GM21515 (cell line): ENCODE results near the gene SH3BP2.

Experiments
- ATAC-seq: cut with Tn5 transposase; IDR thresholded peaks from one replicate; pipeline ENCODE4 v1.9.1; 2021; ENCODE audit not compliant: unreplicated experiment

SH3BP2 gene

DNA sequence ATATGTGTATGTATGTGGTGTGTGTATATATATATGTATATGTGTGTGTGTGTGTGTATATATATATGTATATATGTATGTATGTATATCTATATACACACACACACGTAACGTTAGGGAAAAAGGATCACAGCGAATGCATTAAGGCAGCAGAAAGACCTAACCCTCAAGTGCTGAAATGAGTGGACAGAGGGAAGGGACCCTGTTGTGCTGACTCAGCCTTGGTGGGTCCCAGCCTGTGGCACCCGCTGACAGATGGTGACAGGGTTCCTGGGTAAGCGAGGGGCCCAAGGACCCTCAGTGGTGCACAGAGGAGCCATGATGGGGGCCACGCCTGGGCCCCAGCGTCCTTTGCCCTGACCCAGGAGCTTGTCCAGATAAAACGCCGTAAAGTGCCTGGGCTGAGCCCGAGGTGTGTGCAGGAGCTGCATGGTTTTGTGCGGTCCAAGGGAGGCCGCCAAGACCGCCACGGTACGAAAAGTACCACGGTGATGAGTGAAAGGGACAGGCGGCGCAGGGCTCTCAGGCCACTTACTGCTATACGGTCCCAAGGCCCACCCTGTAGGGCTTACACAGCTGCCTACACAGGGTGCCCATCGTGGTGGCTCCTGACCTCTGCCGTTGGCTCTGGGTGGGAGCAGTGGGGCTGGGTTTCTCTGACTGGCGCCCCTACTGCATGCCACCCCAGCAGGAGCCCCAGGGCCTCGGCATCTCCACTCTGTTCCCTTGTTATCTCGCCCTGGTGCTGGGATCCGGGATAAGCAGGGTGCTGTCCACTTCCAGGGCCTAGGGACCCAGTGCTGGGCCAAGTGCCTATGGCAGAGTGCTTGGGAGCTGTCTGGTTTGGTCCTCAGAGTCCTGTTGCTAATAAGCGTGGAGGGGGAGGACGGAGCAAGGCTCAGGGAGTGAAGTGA lies 10.0 kb downstream of the SH3BP2 start:
- ATAC-seq, result no peak

DNA sequence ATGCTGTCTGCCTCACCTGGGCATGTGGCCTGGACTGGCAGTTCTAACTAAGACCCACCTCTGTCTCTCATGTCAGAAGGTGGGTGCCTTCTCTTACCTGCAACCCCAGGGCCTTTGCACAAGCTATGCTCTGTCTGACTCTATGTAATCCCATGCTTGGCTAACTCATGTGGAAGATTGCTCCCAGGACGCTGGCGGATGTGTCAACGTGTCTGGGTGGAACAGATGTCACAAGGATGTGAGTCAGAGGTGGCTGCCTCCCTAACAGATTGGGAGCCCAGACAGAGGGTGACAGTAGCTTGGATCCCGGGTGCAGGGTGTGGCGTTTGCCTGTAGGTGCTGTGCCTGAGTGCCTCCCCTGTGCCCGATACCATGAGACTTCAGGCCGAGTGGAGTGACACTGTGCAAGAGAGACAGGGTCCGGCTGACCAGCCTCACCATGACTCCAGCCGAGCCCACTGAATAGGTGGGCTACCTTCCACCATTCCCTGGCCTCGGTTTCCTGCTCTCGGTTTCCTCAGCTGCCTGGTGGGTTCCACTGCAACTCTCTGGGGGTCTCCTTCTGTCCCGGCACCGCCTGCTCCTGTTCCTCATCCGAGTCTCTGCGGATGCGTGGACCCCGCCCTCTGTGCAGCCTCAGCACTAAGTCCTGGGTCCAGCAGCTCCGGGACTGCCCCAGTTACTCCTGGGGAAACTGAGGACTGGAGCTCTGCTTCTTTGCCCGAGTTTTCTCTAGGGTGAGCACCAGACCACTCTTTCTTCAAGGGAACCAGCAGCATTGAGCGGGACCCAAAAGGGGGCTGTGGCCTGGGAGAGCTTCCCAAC lies 11.0 kb downstream of the SH3BP2 start:
- no peak for ATAC-seq

DNA sequence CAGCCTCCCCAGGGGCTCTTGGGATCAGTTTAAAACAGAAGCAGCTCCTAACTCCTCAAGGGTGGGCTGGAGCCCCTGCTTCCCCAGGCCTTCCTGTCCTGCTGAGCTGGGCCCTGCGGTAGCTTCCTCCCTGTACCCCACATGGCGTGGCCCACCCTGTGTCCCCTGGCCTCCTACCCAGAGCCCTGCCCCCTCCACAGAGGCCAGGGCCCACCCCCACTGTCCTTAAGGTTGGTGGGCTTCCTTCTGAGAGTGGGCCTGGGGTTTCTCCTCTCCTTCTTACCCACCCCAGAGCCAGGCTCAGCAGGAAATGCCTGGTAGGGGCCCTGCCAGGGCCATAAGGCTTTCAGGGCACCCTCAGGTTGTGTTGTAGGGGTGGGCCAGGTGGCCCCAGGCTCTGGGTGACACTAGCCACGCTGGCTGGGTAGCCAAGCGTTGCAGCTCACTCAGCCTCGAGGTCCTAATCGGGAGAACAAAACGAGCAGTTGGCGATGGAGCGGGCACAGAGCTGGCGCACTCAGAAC lies 11.6 kb downstream of the SH3BP2 start:
- ATAC-seq, result no peak

DNA sequence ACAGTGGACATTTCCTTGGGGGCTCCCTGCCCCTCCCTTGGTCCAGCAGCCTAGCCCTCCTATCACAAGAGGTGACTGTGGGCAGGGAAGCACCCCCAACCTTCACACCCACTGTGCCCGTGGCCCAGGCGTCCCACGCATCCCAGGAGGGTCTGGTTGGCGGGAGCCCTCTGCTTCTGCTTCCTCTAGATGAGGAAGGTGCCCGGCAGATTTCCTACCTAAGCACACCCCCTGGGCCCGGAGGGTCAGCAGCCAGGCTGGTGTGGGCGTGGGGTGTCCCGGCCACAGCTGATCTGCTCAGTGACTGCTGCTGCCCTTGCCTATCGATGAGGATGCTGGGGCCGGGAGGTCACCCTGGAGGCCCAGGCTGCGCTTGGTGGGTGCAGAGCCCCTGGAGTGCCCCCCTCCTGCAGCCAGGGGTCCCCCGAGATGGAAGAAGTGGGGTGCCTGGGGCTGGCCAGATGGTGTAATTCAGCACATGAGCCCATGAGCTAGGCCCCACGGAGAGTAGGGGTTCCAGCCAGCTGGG lies 12.2 kb downstream of the SH3BP2 start:
- ATAC-seq, result no peak

DNA sequence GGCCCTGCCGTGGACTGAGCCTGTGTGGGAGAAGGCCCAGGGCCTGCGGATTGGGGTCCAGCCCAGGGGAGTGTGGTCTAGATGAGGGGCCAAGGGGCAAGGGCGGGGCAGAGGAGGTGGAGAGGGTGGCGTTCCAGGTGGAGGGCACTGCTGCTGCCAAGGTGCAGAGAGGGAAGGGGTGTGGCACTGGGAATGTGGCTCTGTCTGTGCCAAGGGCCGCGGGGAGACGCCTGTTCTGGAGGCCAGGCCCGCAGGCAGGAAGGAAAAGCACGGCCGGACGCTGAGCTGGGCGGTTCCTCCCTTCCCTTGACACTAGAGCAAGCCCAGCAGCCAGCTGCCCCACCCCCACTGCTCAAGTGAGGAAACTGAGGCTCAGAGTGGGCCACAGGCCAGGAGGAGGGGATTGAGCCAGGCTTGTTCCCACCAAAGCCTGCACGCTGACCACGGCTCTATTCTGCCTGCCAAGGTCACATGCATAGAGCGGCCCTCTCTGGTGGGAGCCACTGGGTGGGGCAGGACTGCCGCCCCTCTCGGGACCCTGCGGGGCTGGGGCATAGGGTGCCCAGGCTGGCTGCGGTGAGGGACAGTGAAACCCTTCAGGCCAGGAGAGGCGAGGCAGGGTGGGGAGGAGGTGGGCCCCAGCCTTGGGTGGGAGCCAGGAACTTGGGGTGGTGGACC lies 13.0 kb downstream of the SH3BP2 start:
- no peak for ATAC-seq

DNA sequence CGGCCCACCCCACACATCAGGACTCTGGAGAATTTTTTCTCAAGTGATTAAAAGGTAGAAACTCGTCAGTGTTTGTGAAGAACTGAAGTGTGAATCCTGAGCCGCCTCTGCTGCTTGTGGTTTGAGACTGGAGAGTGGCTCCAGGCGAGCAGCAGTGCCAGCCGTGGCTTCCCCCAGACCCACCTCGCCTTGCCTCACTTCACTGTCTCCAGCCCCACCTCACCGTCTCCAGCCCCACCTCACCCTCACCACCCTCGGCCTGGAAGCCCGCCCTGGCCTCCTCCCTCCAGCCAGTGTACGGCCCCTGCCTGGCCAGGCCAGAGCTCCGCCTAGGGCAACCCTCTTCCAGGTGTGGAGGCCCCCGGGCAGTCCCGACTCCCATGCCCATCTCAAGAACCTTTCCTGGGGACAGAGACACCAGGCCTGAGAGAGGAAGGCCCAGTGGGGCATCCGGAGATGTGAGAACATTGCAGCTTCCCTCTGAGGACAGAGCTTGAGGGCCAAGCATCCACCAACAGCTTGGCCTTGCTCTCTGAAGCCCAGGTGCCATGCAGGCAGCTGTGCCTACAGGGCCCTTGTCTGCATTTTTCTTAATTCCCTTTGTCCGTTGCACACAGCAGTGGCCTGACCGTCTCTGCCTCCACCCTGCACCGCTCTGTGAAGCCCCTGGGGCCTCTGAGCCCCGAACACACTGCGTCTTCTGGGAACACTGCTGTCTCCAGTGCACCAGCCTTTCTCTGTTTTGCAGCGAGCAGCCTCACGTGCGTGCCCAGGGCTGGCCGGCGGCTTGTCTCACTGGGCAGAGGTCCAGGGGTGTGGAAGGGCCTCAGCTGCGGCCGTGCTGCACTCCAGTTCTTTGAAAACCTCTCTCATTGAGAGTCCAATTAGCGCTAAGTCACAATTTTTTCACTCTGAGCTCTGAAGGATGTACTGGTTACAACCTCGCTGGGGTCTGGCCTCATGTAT lies 13.8 kb downstream of the SH3BP2 start:
- no peak for ATAC-seq

DNA sequence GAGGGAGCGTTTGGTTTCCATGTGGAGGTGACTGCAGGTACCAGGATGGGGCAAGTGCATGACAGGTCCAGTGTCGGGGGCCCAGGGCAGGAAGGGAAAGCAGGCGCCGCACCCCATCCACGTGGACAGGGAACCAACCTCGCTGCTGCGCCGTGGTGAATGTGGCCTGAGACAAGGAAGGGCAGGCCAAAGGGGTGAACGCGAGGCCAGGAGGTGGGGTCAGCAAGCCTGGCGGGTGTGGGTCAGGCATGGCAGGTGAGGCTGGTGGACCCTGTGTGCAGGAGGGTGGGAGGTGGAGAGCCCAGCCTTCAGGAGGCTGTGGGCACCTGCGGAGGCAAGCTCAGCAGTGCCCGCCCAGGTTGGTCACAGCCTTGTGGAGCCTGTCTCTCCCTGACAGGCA lies 14.7 kb downstream of the SH3BP2 start:
- ATAC-seq, result no peak

DNA sequence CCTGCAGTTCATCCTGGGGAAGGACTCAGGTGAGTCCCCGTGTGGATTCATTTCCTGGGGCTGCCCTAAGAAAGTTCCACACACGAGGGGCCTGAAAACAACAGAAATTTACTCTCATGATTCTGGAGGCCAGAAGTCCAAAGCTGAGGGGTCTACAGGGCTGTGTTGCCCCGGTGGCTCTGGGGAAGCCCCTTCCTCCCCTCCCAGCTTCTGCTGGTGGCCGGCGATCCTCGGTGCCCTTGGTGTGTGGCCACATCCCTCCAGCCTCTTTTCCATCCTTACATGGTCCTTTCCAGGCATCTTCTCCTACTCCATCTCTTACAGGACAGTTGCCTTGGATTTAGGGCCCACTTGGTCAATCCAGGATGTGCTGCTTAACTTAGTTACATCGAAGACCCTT lies 15.1 kb downstream of the SH3BP2 start:
- no peak for ATAC-seq

DNA sequence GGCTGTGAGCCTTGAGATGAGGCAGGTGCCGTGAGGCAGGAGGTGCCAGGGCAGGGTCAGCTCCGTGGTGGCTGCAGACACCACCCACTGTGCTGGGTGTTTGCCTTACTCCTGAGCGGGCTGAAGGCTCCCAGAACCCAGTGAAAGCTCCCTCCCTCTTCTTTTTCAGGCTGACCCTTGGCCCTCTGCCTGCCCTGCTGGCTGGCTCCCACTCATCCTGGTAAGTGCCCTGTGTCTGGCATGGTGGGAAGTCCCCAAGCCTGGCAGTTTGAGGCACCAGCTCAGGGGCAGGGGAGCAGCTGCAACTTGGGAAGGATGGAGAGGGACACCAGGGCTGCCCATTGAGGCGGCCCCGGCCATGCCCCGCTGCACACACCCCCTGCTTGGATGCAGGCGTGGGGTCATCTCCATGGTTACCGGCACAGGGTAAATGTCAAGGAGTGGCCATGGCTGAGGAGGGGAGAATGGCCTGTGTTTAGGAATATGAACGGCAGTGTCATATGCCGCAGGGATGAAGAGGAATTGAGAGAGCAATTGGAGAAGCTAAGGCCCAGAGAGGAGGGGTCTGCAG lies 16.8 kb downstream of the SH3BP2 start:
- no peak for ATAC-seq

DNA sequence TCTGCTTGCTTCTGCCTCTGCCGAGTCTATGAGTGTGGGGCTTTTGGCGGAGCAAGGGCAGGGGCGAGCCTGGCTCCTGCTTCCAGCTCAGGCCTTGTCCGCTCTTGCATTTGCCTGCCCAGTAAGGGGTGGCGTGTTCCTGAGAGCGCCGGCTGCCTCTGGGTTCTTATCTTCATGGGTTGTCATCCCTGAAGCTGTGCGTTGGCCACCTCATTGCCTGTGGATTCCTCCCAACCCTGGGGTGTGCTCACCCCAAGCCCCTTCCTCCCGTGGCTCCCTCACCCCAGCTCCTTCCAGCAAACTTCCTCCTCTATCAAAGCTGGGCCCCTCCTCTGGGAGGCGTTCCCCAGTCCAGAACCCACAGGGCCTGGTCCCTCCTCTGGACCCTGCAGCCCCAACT lies 17.5 kb downstream of the SH3BP2 start:
- ATAC-seq, result no peak

DNA sequence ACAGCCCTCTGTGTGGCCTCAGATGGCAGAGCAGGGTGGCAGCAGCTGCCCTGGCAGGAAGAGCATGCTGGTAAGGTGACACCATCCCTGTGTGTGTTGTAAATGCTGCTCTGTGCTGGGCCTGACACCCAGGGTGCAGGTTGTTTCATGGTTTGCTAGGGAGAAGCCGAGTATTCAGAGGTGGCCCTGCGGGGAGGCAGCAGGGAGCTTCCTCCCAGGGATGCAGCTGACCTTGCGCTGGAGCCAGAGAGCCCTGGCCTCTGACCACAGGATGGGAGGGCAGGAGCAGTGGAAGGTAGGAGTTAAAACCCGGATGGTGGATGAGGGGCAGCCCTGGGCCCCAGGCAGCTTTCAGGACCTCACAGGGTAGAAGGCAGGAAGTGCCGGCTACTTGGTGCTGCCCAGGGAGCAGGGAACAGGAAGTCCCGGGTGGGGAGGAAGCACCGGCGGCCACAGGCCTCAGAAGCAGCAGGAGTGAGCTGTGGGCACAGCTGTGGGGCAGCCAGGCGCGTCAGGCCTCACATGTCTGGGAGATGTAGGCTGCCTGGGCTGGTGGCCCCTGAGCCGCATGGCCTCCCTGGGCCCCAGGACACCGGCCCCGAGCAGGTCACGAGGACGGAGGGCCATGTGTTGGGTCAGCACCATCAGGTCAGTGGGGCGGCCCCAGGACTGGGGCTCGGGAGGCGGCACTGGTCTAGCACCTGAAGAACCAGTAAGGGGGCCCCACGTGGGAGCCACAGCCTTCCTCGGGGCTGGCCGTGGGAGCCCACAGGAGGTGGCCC lies 19.1 kb downstream of the SH3BP2 start:
- ATAC-seq, result peak; percentile 64

DNA sequence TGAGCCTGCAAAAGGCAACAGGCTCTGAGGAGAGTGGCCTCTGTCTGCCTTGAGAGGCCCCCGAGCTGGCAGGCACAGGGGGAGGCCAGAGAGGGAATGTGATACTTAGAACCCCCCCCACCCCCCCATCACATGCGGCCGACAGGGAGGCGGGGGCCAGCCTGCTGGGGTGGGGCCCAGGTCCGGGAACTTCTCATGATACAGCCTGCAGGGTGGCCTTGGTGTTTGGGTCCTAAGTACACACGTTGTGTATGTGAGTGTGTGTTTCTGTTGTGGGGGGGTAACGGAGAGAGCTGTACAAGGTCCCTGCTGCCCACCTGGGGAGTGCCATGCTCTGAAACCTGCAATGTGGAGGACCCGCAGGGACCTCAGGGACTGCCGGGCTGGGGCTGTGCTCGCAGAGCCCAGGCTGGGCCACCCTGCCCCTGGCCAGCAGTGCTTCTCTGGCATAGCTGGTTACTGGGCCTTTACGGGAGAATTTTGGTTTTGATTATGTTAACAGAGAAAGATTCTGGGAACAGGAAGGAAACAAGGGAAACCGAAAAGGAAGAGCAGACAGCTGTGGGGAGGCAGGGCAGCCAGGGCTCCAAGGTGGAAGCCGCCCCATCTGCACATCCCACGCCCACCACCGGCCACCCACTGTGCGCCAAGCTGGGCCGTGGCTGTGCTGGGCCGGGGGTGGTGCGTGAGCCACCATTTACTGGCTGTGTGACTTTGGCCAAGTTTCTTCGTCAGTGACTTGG lies 19.9 kb downstream of the SH3BP2 start:
- ATAC-seq, result no peak

DNA sequence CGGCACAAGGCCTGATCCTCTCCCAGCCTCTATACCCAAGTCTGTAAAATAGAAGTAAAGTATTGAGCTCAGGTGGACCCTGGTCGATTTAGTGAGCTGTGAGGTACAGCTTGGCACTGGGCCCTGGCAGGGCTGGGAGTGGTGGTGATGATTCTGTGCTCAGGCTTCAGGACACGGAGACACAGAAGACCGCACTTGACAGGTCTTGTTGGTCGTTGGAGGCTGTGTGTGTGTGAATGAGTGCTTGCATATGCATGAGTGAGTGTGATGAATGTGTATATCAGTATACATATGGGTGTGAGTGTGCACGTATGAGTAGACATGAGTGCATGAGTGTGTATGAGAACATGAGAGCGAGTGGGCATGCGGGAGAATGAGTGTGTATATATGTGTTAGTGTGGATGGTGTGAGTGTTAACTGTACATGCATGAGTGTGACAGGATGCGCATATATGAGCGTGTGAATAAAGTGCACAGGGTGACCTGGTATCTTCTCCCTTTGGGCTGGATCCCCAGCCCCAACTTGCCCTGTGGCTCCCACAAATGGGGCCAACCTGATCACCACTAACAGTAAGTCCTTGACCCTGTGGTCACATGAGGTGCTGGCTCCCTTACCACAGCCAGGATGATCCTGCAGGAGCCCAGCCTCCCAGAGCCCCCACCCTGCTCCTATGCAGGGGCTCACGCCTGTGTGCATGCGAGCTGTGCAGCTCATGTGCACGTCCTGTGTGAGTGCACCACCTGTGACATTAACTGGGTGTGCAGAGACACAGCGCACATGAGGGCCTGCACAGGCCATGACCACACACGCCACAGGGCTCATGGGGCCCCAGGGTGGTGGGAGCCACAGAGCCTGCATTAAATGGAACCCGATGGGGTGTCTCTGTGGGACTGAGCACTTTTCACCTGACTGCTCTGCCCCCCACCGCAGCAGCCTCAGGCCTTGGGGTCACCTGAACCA lies 20.8 kb downstream of the SH3BP2 start:
- ATAC-seq, result no peak

DNA sequence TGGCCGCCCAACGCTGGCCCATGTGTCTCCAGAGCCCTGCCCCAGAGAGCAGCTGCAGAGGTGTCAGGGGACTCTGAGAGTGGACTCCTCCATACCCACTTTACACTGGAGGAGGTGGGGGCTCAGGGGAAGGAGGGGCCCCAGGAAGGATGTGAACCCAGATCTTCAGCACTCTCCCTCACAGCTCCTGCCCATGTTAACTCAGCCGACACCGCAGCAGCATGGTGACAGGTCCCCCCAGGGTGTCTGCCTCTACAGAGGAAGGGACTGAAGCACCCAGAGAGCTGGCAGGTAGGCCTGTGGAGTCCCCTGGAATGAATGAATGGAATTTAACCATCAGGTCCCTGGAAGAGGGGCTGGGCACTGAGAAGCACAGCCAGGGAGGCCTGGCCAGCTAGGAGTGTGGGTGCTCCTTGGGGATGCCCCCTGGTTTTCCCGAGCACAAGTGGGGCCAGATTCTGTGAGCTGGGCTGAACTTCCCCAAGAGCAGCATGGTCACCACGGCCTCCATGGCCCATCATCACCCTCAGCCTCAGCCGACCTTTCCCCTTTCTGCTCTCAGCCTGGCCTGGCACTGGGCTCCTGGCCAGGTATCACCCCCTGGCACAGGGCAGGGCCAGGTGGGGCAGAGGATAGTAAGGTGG lies 21.9 kb downstream of the SH3BP2 start:
- no peak for ATAC-seq

DNA sequence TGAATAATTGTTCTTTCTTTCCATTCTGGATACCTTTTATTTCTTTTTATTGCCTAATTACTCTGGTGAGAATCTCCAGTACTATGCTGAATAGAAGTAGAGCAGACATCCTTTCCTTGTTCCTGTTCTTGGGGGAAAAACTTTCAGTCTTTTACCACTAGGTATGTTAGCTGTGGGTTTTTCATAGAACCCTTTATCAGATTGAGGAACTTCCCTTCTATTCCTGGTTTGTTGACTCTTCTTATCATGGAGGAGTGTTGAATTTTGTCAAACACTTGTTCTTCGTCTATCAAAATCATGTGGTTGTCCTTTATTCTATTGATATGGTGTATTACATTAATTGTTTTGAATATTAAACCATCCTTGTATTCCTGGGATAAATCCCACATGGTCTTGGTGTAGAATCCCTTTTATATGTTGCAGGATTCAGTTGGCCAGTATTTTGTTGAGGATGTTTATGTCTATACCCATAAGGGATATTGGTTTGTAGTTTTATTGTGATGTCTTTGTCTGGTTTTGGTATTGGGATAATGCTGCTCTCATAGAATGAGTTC lies 23.6 kb downstream of the SH3BP2 start:
- ATAC-seq, result no peak

DNA sequence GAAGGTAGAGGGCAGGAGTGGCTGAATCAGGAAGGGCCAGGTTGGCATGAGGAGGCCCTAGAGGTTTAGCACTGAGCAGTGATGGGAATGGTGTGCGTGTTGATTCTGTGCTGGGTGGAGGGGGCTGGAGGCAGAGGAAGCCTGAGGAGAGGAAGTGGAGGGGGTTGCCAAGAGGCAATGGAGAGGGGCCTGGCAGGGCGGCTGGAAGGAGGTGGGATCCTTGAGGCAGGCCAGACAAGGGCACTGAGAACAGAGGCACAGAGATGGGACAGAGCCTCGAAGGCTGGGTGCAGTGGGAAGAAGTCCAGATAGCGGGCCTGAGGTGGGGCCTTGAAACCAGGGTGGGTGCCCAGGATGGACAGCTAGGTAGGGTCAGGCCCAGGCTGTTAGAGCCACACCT lies 24.3 kb downstream of the SH3BP2 start:
- no peak for ATAC-seq
